ENCODE results near the gene PRR5L.

DNA sequence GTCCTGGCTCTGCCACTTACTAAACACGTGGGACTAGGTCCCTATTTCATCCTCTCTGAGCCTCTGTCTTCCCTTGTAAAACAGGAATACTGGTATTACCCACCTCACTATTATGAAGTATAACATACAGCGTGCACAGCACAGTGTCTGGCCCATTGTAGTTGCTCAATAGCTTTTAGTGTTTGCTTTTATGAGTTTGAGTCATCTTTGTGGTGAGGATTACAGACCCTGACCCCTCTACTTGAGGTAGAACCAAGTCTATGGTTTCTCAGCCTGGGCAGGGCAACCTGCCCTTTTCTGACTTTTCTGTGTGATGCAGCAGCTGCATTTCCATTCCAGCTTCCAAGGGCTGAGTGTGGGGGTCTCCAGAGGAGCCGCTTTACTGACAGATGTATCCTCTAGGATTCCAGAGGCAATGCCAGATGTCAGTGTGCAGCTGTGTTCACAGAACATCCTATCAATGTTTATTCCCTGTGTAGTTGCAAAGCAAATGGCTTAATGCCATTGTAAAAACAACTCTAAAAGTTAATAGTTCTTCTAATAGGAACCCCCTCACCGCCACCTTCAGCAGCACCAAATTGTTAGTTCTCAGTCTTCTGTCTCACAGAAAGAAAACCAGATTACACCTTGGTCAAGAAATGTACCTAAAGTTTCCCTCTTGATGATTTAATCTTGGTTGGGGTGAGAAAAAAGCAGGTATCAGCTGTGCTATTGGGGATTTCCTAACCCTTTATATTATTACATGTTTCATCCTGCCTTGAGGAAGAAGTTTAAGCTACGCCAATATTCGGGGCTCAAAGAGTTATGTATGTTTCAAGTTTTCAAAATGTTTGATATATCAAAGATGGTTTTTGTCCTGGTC is 16.8 kb downstream of the PRR5L start:
- TF ChIP-seq, protein P1, sequence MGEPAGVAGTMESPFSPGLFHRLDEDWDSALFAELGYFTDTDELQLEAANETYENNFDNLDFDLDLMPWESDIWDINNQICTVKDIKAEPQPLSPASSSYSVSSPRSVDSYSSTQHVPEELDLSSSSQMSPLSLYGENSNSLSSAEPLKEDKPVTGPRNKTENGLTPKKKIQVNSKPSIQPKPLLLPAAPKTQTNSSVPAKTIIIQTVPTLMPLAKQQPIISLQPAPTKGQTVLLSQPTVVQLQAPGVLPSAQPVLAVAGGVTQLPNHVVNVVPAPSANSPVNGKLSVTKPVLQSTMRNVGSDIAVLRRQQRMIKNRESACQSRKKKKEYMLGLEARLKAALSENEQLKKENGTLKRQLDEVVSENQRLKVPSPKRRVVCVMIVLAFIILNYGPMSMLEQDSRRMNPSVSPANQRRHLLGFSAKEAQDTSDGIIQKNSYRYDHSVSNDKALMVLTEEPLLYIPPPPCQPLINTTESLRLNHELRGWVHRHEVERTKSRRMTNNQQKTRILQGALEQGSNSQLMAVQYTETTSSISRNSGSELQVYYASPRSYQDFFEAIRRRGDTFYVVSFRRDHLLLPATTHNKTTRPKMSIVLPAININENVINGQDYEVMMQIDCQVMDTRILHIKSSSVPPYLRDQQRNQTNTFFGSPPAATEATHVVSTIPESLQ (CRISPR knock-in tag; IDR thresholded peaks at IDR 0.05), result no peak
- TF ChIP-seq FOXJ3 (CRISPR knock-in tag; IDR thresholded peaks at IDR 0.05), result no peak
- no peak for TF ChIP-seq ZBTB11 (CRISPR knock-in tag; IDR thresholded peaks at IDR 0.05)
- no peak for TF ChIP-seq MED1 (CRISPR knock-in tag; IDR thresholded peaks at IDR 0.05; ENCODE audit: borderline replicate concordance)
- no peak for TF ChIP-seq CTCF (IDR thresholded peaks at IDR 0.05 in 2 of 3, conservative IDR thresholded peaks at IDR 0.05 in 1 of 3; ENCODE audit: insufficient read depth in 2 of 3, low read depth in 1 of 3, low read length in 3 of 3)
- TF ChIP-seq ZNF197 (CRISPR knock-in tag; IDR thresholded peaks at IDR 0.05; ENCODE audit: low read depth), result no peak
- TF ChIP-seq SREBF2 (CRISPR knock-in tag; IDR thresholded peaks at IDR 0.05), result no peak
- no peak for TF ChIP-seq MXI1 (IDR thresholded peaks at IDR 0.05; ENCODE audit: low read depth, low read length)
- TF ChIP-seq COPS2 (conservative IDR thresholded peaks at IDR 0.05), result no peak

Data from K562 (cell line).